HepG2 (cell line): Measurements from ENCODE around the gene LSM2. TPM values are rescaled to one million over a fixed set of nuclear protein-coding genes. Genes with fewer than 3 reads are reported as not detected.
A peak's percentile ranks its signal among the peaks of the same experiment; 100 is the strongest.

Source experiments
- ATAC-seq: fragments of 200-7000 bp; cut with Tn5 transposase; 3 replicates; pipeline ENCODE4 v1.9.1; 2020; ENCODE audit warnings: mild to moderate bottlenecking, moderate library complexity
- BruUV-seq: library from RNA; stranded (reverse); fragments of 400-500 nt; replicated peaks from 2 replicates; lab custom pipeline; 2021; lab: Mats Ljungman, UMichigan
- CTCF ChIA-PET: fragments of 300-600 bp; formaldehyde crosslinking; extraction: SDS; loops from one replicate; lab custom pipeline; 2021; ENCODE audit warnings: low total read pairs, inconsistent platforms, low intra/inter-chr PET ratio; lab: Yijun Ruan, JAX
- POLR2A ChIA-PET: fragments of 350-600 bp; sonication (Branson Sonifier 250); formaldehyde crosslinking; loops from one replicate; lab custom pipeline; 2020; ENCODE audit warnings: antibody characterized with exemption, inconsistent platforms; lab: Yijun Ruan, JAX
- DNase-seq: peaks from one replicate; pipeline ENCODE4 v3.0.0-alpha.2; 2015; ENCODE audit warnings: low spot score
- FAIRE-seq: peaks from 3 replicates; lab custom pipeline; 2011; peaks lifted over from hg19 to GRCh38; lab: Jason Lieb, UNC
- H2AFZ ChIP-seq: one replicate; pipeline ENCODE4 v1.6.1; 2011; ENCODE audit warnings: low read length, inconsistent platforms
- H3K27ac ChIP-seq: fragments of 300-600 bp; 3 replicates; pipeline ENCODE4 v1.8.0; 2011; ENCODE audit warnings: mixed run types, mild to moderate bottlenecking, mixed read lengths, low read length, inconsistent platforms; ENCODE audit not compliant: insufficient read depth; ENCODE audit errors: extremely low read length
- H3K27me3 ChIP-seq, 2 experiments: fragments of 200-600 bp in 1 of 2; 2 replicates in 1 of 2; 3 replicates in 1 of 2; pipeline versions ENCODE4 v1.6.0 to v1.8.0; 2011; ENCODE audit warnings: low read length in 2 of 2, mild to moderate bottlenecking in 2 of 2, moderate library complexity in 2 of 2, inconsistent platforms in 1 of 2; ENCODE audit not compliant: insufficient read depth in 2 of 2, control insufficient read depth in 1 of 2
- H3K36me3 ChIP-seq, 2 experiments: fragments of 200-600 bp in 1 of 2; replicated peaks in 1 of 2; 2 replicates in 1 of 2; 3 replicates in 1 of 2; pipeline versions ENCODE4 v1.5.1 to v1.8.0; 2011; ENCODE audit warnings: low read length in 2 of 2, inconsistent platforms in 1 of 2; ENCODE audit not compliant: insufficient read depth in 2 of 2, control insufficient read depth in 1 of 2
- H3K4me1 ChIP-seq: 2 replicates; pipeline ENCODE4 v1.5.1; 2012; ENCODE audit warnings: low read length, inconsistent platforms; ENCODE audit not compliant: insufficient read depth
- H3K4me2 ChIP-seq: 2 replicates; pipeline ENCODE4 v1.6.0; 2011; ENCODE audit warnings: low read depth, low read length, inconsistent platforms
- H3K4me3 ChIP-seq, 3 experiments: fragments of 200-600 bp in 1 of 3; sonication (generic), shearing (Covaris generic) in 1 of 3; replicated peaks in 1 of 3; 2 replicates each; pipeline ENCODE4 v1.5.1; 2011 to 2016; ENCODE audit warnings: low read length in 3 of 3, inconsistent platforms in 2 of 3, low read depth in 2 of 3, mild to moderate bottlenecking in 2 of 3, control low read depth in 1 of 3, mixed read lengths in 1 of 3; ENCODE audit not compliant: insufficient read depth in 1 of 3
- H3K79me2 ChIP-seq: one replicate; pipeline ENCODE4 v1.6.1; 2011; ENCODE audit warnings: low read length, inconsistent platforms; ENCODE audit not compliant: insufficient read depth
- H3K9ac ChIP-seq: 2 replicates; pipeline ENCODE4 v1.6.0; 2011; ENCODE audit warnings: mild to moderate bottlenecking, low read depth, low read length, inconsistent platforms; ENCODE audit not compliant: insufficient read depth
- H3K9me3 ChIP-seq: 2 replicates; pipeline ENCODE4 v1.5.1; 2012; ENCODE audit warnings: mild to moderate bottlenecking, low read length
- H4K20me1 ChIP-seq: 2 replicates; pipeline ENCODE4 v1.6.0; 2011; ENCODE audit warnings: inconsistent platforms, mild to moderate bottlenecking, low read length, moderate library complexity; ENCODE audit not compliant: insufficient read depth
- CBX2 ChIP-seq, 2 experiments: fragments of 200-600 bp in 1 of 2; sonication (generic); formaldehyde crosslinking in 1 of 2; IDR thresholded peaks; 2 replicates each; pipeline versions ENCODE4 v1.7.0 to v1.8.1; 2018 to 2022; ENCODE audit warnings: low read depth in 2 of 2, low read length in 1 of 2, mild to moderate bottlenecking in 1 of 2, missing genetic modification reagents in 1 of 2
- HNRNPH1 ChIP-seq: fragments of 200-400 bp; formaldehyde crosslinking; optimal IDR thresholded peaks from 2 replicates; pipeline ENCODE3; 2017; ENCODE audit warnings: mild to moderate bottlenecking, low read depth, low read length
- LCORL ChIP-seq, 2 experiments: fragments of 450-650 bp in 1 of 2; sonication (generic) in 1 of 2; formaldehyde crosslinking in 1 of 2; IDR thresholded peaks; 2 replicates each; pipeline versions ENCODE4 v1.5.0 to v1.6.1; 2017 to 2020; ENCODE audit warnings: antibody characterized with exemption in 1 of 2, missing genetic modification reagents in 1 of 2
- MAFG ChIP-seq: sonication (generic); formaldehyde crosslinking; IDR thresholded peaks from 2 replicates; pipeline ENCODE4 v1.5.1; 2020; ENCODE audit warnings: mild to moderate bottlenecking, missing genetic modification reagents
- SP1 ChIP-seq, 2 experiments: fragments of 450-650 bp in 1 of 2; sonication (generic) in 1 of 2; formaldehyde crosslinking in 1 of 2; IDR thresholded peaks; 2 replicates each; pipeline versions ENCODE4 v1.4.0 to v1.6.1; 2016 to 2020; ENCODE audit warnings: missing genetic modification reagents in 1 of 2
- ZSCAN29 ChIP-seq: sonication (generic); formaldehyde crosslinking; conservative IDR thresholded peaks from 2 replicates; pipeline ENCODE4 v1.4.0; 2020; ENCODE audit warnings: mild to moderate bottlenecking, missing genetic modification reagents
- WGBS: methylation state at CpG from one replicate; pipeline ENCODE4 v1.1.6; 2017; ENCODE audit warnings: low lambda C conversion rate; 5-methylcytosine and 5-hydroxymethylcytosine counted together
- in situ Hi-C: cut with HindIII; loops from 2 replicates; pipeline ENCODE4 v1.10.0; 2017; ENCODE audit warnings: low pct_unique_long_range_greater_than_20kb; ENCODE audit not compliant: extremely low pct_ligation_motif_present
- intact Hi-C: fragments of 100-400 bp; cut with micrococcal nuclease; formaldehyde crosslinking; loops from one replicate; pipeline ENCODE4 v1.10.0; 2022; ENCODE audit not compliant: unreplicated experiment
- polyA plus RNA-seq, 8 experiments: library from polyadenylated mRNA; depleted of rRNA in 3 of 8; stranded (reverse) in 7 of 8; unstranded in 1 of 8; fragments of >200 nt; fragmentation: Illumina TruSeq in 4 of 8; extraction: Trizol in 4 of 8; gene quantifications; 2 replicates each; pipeline versions ENCODE4 v1.2.1 to v1.2.3, GENCODE V29; 2011 to 2016; ENCODE audit warnings: low read depth in 4 of 8, missing spikeins in 1 of 8, mixed read lengths in 1 of 8; ENCODE audit not compliant: insufficient read depth in 1 of 8
- total RNA-seq, 5 experiments: library from RNA; depleted of rRNA; stranded (reverse); fragments of >200 nt; fragmentation: Illumina TruSeq; extraction: Trizol; gene quantifications; 2 replicates each; pipeline ENCODE4 v1.2.3, GENCODE V29; 2016; ENCODE audit warnings: low read depth in 1 of 5
- TF ChIP-seq, protein P1 (sequence below): sonication (generic); formaldehyde crosslinking; IDR thresholded peaks from 2 replicates; pipeline ENCODE4 v1.5.0; 2020; ENCODE audit warnings: mild to moderate bottlenecking, missing genetic modification reagents, borderline replicate concordance
- TF ChIP-seq, protein P2 (sequence below): sonication (generic); formaldehyde crosslinking; IDR thresholded peaks from 2 replicates; pipeline ENCODE4 v1.4.0; 2020; ENCODE audit warnings: missing genetic modification reagents, borderline replicate concordance
- TF ChIP-seq, protein P3 (sequence below): sonication (generic); formaldehyde crosslinking; IDR thresholded peaks from 2 replicates; pipeline ENCODE4 v1.9.0; 2021; ENCODE audit warnings: missing genetic modification reagents, borderline replicate concordance

Gene LSM2
- total and polyA plus RNA-seq, 2 of the 13 experiments (the other 11 are each of a cell fraction or from before 2014, with no cell fraction given): 69.4 to 90.5 TPM

DNA sequence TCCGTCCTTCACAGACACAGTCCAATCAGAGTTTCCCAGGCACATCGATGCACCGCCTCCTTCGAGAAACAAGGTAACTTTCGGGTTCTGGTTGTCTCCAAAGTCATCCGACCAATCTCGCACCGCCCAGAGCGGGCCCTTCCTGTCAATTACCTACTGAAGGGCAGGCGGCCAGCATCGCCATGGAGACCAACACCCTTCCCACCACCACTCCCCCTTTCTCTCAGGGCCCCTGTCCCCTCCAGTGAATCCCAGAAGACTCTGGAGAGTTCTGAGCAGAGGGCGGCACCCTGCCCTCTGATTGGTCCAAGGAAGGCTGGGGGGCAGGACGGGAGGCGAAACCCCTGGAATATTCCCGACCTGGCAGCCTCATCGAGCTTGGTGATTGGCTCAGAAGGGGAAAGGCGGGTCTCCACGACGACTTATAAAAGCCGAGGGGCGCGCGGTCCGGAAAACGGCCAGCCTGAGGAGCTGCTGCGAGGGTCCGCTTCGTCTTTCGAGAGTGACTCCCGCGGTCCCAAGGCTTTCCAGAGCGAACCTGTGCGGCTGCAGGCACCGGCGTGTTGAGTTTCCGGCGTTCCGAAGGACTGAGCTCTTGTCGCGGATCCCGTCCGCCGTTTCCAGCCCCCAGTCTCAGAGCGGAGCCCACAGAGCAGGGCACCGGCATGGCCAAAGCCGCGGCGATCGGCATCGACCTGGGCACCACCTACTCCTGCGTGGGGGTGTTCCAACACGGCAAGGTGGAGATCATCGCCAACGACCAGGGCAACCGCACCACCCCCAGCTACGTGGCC, 20.7 kb upstream of the LSM2 start, which contains the start of gene HSPA1B:
HSPA1B (plus strand) TSS at position 453 of the 794 bp plus-strand sequence; CDS start at position 666, 213 bp downstream.
- Histone ChIP-seq H4K20me1 (peaks cover 4% of the 10 kb centered on the region), H3K27ac (peak within 1 kb of the TSS; percentile 68), H3K4me2 (peak within 1 kb of the TSS; percentile 81), H3K4me1 (peaks cover 44% of the 10 kb centered on the region), H3K27me3 (no peaks in the 10 kb centered on the region; a peak in 1 of 5 replicates), H2AFZ (peak within 1 kb of the TSS; percentile 8), H3K4me3 (peak within 1 kb of the TSS; percentile 59 to 91 (median 86)), H3K9ac (peak within 1 kb of the TSS; percentile 74), H3K79me2 (peaks cover 30% of the 10 kb centered on the region), H3K36me3 (no peaks in the 10 kb centered on the region), H3K9me3 (no peaks in the 10 kb centered on the region)
- DNase-seq (peak; percentile 100), ATAC-seq (peak; percentile 89), FAIRE-seq (peak; percentile 94)
- WGBS: 0% methylated on average over 34 of the region's 56 CpGs
- no TSS peak for BruUV-seq
- intact Hi-C loops (no loop called here), in situ Hi-C loops (no loop called here)
- ChIA-PET POLR2A (interaction anchor here (0.6 to 3.4 kb wide), 57 partner anchors 9 to 1144 kb away, joined by 3 to 107 read pairs (median 5); partner anchors contain the start of genes ABHD16A, APOM, ATF6B and BAG6), CTCF (no interaction called here)
- TF ChIP-seq, protein P1, sequence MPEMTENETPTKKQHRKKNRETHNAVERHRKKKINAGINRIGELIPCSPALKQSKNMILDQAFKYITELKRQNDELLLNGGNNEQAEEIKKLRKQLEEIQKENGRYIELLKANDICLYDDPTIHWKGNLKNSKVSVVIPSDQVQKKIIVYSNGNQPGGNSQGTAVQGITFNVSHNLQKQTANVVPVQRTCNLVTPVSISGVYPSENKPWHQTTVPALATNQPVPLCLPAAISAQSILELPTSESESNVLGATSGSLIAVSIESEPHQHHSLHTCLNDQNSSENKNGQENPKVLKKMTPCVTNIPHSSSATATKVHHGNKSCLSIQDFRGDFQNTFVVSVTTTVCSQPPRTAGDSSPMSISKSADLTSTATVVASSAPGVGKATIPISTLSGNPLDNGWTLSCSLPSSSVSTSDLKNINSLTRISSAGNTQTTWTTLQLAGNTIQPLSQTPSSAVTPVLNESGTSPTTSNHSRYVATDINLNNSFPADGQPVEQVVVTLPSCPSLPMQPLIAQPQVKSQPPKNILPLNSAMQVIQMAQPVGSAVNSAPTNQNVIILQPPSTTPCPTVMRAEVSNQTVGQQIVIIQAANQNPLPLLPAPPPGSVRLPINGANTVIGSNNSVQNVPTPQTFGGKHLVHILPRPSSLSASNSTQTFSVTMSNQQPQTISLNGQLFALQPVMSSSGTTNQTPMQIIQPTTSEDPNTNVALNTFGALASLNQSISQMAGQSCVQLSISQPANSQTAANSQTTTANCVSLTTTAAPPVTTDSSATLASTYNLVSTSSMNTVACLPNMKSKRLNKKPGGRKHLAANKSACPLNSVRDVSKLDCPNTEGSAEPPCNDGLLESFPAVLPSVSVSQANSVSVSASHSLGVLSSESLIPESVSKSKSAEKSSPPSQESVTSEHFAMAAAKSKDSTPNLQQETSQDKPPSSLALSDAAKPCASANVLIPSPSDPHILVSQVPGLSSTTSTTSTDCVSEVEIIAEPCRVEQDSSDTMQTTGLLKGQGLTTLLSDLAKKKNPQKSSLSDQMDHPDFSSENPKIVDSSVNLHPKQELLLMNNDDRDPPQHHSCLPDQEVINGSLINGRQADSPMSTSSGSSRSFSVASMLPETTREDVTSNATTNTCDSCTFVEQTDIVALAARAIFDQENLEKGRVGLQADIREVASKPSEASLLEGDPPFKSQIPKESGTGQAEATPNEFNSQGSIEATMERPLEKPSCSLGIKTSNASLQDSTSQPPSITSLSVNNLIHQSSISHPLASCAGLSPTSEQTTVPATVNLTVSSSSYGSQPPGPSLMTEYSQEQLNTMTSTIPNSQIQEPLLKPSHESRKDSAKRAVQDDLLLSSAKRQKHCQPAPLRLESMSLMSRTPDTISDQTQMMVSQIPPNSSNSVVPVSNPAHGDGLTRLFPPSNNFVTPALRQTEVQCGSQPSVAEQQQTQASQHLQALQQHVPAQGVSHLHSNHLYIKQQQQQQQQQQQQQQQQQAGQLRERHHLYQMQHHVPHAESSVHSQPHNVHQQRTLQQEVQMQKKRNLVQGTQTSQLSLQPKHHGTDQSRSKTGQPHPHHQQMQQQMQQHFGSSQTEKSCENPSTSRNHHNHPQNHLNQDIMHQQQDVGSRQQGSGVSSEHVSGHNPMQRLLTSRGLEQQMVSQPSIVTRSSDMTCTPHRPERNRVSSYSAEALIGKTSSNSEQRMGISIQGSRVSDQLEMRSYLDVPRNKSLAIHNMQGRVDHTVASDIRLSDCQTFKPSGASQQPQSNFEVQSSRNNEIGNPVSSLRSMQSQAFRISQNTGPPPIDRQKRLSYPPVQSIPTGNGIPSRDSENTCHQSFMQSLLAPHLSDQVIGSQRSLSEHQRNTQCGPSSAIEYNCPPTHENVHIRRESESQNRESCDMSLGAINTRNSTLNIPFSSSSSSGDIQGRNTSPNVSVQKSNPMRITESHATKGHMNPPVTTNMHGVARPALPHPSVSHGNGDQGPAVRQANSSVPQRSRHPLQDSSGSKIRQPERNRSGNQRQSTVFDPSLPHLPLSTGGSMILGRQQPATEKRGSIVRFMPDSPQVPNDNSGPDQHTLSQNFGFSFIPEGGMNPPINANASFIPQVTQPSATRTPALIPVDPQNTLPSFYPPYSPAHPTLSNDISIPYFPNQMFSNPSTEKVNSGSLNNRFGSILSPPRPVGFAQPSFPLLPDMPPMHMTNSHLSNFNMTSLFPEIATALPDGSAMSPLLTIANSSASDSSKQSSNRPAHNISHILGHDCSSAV (CRISPR knock-in tag): no peak
- no peak for TF ChIP-seq SP1 (IDR thresholded peaks at IDR 0.05)
- peak; percentile 46; the same call in 1 of the 2 replicates for TF ChIP-seq SP1 (CRISPR knock-in tag; IDR thresholded peaks at IDR 0.05)
- TF ChIP-seq, protein P2, sequence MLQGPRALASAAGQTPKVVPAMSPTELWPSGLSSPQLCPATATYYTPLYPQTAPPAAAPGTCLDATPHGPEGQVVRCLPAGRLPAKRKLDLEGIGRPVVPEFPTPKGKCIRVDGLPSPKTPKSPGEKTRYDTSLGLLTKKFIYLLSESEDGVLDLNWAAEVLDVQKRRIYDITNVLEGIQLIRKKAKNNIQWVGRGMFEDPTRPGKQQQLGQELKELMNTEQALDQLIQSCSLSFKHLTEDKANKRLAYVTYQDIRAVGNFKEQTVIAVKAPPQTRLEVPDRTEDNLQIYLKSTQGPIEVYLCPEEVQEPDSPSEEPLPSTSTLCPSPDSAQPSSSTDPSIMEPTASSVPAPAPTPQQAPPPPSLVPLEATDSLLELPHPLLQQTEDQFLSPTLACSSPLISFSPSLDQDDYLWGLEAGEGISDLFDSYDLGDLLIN (CRISPR knock-in tag): peak; percentile 79; the same call in 1 of the 2 replicates
- TF ChIP-seq, protein P3, sequence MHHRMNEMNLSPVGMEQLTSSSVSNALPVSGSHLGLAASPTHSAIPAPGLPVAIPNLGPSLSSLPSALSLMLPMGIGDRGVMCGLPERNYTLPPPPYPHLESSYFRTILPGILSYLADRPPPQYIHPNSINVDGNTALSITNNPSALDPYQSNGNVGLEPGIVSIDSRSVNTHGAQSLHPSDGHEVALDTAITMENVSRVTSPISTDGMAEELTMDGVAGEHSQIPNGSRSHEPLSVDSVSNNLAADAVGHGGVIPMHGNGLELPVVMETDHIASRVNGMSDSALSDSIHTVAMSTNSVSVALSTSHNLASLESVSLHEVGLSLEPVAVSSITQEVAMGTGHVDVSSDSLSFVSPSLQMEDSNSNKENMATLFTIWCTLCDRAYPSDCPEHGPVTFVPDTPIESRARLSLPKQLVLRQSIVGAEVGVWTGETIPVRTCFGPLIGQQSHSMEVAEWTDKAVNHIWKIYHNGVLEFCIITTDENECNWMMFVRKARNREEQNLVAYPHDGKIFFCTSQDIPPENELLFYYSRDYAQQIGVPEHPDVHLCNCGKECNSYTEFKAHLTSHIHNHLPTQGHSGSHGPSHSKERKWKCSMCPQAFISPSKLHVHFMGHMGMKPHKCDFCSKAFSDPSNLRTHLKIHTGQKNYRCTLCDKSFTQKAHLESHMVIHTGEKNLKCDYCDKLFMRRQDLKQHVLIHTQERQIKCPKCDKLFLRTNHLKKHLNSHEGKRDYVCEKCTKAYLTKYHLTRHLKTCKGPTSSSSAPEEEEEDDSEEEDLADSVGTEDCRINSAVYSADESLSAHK: peak; percentile 89; the same call in 1 of the 2 replicates
- TF ChIP-seq LCORL (IDR thresholded peaks at IDR 0.05): no peak
- peak; percentile 53; the same call in 1 of the 2 replicates for TF ChIP-seq LCORL (CRISPR knock-in tag; IDR thresholded peaks at IDR 0.05)
- TF ChIP-seq ZSCAN29 (CRISPR knock-in tag): no peak
- TF ChIP-seq MAFG (CRISPR knock-in tag): no peak
- TF ChIP-seq CBX2 (IDR thresholded peaks at IDR 0.05; ENCODE audit: low read depth, low read length): no peak
- no peak for TF ChIP-seq CBX2 (CRISPR knock-in tag; IDR thresholded peaks at IDR 0.05; ENCODE audit: low read depth)
- TF ChIP-seq HNRNPH1: no peak
